Left ventricle myocardium inferior (tissue), 1 donor: Measurements from ENCODE around the gene RPL36AL. TPM values are rescaled to one million over a fixed set of nuclear protein-coding genes. Genes with fewer than 3 reads are reported as not detected.
A peak's percentile ranks its signal among the peaks of the same experiment; 100 is the strongest.
"Not testable (repeated sequence)": the region's sequence is repeated elsewhere in the genome, so short reads cannot be mapped to it uniquely, and the experiment has no call there.

Source experiments
- DNase-seq: peaks from one replicate; pipeline ENCODE4 v3.0.0-alpha.2; 2020
- H3K27ac ChIP-seq: fragments of 200-600 bp; replicated peaks from 2 replicates; pipeline ENCODE4 v1.8.0; 2021
- H3K27me3 ChIP-seq: fragments of 200-600 bp; 2 replicates; pipeline ENCODE4 v1.8.0; 2021; ENCODE audit warnings: low read depth
- H3K36me3 ChIP-seq: fragments of 200-600 bp; 2 replicates; pipeline ENCODE4 v1.8.0; 2021
- H3K4me1 ChIP-seq: fragments of 200-600 bp; 2 replicates; pipeline ENCODE4 v1.8.0; 2021
- H3K4me3 ChIP-seq: fragments of 200-600 bp; 2 replicates; pipeline ENCODE4 v1.8.0; 2021; ENCODE audit warnings: mild to moderate bottlenecking, moderate library complexity
- H3K9me3 ChIP-seq: fragments of 200-600 bp; replicated peaks from 2 replicates; pipeline ENCODE4 v1.8.0; 2021
- intact Hi-C: fragments of 100-400 bp; cut with micrococcal nuclease; formaldehyde crosslinking; loops from one replicate; pipeline ENCODE4 v1.11.0; 2022
- total RNA-seq: library from RNA; stranded (reverse); fragmentation: NEBNext Ultra II Directional; extraction: Animal tissue kit (Norgen Biotek cat#: 25700); gene quantifications from one replicate; pipeline ENCODE4 v1.2.1, GENCODE V29; 2021
- TF ChIP-seq, protein P1 (sequence below): fragments of 200-600 bp; IDR thresholded peaks from 2 replicates; pipeline ENCODE4 v1.8.0; 2021; ENCODE audit warnings: antibody characterized with exemption, mild to moderate bottlenecking, borderline replicate concordance
- donor health status: DM: no; HTN: yes; CAD: no; lungs with severe emphysema.

The RPL36AL gene
- total RNA-seq, 1 donor from 2014 or later = 141 TPM

DNA sequence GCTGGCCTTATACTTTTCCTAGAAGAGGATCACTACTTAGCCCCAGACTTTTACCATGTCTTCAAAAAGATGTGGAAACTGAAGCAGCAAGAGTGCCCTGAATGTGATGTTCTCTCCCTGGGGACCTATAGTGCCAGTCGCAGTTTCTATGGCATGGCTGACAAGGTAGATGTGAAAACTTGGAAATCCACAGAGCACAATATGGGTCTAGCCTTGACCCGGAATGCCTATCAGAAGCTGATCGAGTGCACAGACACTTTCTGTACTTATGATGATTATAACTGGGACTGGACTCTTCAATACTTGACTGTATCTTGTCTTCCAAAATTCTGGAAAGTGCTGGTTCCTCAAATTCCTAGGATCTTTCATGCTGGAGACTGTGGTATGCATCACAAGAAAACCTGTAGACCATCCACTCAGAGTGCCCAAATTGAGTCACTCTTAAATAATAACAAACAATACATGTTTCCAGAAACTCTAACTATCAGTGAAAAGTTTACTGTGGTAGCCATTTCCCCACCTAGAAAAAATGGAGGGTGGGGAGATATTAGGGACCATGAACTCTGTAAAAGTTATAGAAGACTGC lies 1.7 kb upstream of the RPL36AL start:
- TF ChIP-seq, protein P1, sequence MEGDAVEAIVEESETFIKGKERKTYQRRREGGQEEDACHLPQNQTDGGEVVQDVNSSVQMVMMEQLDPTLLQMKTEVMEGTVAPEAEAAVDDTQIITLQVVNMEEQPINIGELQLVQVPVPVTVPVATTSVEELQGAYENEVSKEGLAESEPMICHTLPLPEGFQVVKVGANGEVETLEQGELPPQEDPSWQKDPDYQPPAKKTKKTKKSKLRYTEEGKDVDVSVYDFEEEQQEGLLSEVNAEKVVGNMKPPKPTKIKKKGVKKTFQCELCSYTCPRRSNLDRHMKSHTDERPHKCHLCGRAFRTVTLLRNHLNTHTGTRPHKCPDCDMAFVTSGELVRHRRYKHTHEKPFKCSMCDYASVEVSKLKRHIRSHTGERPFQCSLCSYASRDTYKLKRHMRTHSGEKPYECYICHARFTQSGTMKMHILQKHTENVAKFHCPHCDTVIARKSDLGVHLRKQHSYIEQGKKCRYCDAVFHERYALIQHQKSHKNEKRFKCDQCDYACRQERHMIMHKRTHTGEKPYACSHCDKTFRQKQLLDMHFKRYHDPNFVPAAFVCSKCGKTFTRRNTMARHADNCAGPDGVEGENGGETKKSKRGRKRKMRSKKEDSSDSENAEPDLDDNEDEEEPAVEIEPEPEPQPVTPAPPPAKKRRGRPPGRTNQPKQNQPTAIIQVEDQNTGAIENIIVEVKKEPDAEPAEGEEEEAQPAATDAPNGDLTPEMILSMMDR = no peak
- Histone ChIP-seq H3K27me3 (no peaks in the 10 kb centered on the region), H3K9me3 (no peaks in the 10 kb centered on the region), H3K36me3 (peaks cover 34% of the 10 kb centered on the region), H3K4me3 (peak overlapping the region; percentile 84), H3K4me1 (peaks cover 60% of the 10 kb centered on the region), H3K27ac (no peak overlapping the region)
- intact Hi-C loops = no loop called here
- no peak for DNase-seq

DNA sequence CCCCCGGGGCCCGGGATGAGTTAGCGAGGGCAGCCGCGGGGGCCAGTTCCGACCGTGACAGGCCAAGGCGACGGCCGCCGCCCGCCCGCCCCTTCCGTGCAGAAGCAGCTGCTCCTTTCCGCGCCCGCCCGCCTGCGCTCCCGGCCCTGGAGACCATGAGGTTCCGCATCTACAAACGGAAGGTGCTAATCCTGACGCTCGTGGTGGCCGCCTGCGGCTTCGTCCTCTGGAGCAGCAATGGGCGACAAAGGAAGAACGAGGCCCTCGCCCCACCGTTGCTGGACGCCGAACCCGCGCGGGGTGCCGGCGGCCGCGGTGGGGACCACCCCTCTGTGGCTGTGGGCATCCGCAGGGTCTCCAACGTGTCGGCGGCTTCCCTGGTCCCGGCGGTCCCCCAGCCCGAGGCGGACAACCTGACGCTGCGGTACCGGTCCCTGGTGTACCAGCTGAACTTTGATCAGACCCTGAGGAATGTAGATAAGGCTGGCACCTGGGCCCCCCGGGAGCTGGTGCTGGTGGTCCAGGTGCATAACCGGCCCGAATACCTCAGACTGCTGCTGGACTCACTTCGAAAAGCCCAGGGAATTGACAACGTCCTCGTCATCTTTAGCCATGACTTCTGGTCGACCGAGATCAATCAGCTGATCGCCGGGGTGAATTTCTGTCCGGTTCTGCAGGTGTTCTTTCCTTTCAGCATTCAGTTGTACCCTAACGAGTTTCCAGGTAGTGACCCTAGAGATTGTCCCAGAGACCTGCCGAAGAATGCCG lies 872 bp upstream of the RPL36AL start:
- Histone ChIP-seq H3K4me3 (peak overlapping the region; percentile 84), H3K36me3 (peaks cover 26% of the 10 kb centered on the region), H3K27ac (peak overlapping the region; percentile 95), H3K27me3 (no peaks in the 10 kb centered on the region), H3K9me3 (no peaks in the 10 kb centered on the region), H3K4me1 (peaks cover 60% of the 10 kb centered on the region)
- peak; percentile 71 for DNase-seq
- TF ChIP-seq, protein P1 = no peak
- intact Hi-C loops = loop anchor here (2.0 kb wide), 1 partner anchor 34 kb away; the partner anchor contains the start of gene RPS29

DNA sequence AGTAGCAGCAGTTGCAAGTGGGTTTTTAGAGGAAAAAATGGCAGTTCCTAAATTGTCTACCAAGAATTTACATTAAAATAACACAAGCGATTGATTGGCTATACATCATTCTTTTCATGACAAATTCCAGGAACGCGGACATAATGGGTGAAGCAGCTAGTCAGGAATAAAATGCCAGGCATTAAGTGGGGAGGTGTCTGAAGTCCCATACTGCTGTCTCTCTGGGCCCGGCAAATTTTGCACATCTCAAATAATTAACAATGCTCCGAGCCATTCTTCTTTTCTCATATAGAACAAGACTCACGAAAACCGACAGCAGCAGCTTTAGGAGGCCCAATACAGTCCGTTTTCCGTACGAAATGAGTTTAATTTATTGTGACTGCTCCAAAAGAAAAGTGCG lies 696 bp downstream of the RPL36AL start:
- H3K27me3 ChIP-seq = no peaks in the 10 kb centered on the region
- TF ChIP-seq, protein P1 = no peak
- peaks cover 60% of the 10 kb centered on the region for H3K4me1 ChIP-seq
- peaks cover 22% of the 10 kb centered on the region for H3K36me3 ChIP-seq
- H3K4me3 ChIP-seq = peak overlapping the region; percentile 84
- H3K27ac ChIP-seq = peak overlapping the region; percentile 95
- intact Hi-C loops = loop anchor here (2.0 kb wide), 1 partner anchor 33 kb away; the partner anchor contains the start of gene RPS29
- H3K9me3 ChIP-seq = no peaks in the 10 kb centered on the region
- DNase-seq = no peak

DNA sequence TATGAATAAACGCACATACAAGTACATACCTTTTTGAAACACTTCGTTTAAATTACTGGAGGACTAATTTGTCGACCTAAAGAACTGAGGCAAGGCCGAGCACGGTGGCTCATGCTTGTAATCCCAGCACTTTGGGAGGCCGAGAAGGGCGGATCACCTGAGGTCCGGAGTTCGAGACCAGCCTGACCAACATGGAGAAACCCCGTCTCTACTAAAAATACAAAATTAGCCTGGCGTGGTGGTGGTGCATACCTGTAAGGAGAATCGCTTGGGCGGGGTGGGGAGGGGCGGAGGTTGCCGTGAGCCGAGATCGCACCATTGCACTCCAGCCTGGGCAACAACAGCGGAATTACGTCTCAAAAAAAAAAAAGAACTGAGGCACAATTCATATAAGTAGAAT lies 1.2 kb downstream of the RPL36AL start:
- intact Hi-C loops, H3K9me3 ChIP-seq, DNase-seq, H3K27me3 ChIP-seq: not testable (repeated sequence)
- Histone ChIP-seq H3K27ac (peak overlapping the region; percentile 95), H3K4me1 (peaks cover 60% of the 10 kb centered on the region), H3K36me3 (peaks cover 22% of the 10 kb centered on the region), H3K4me3 (peak overlapping the region; percentile 84)

DNA sequence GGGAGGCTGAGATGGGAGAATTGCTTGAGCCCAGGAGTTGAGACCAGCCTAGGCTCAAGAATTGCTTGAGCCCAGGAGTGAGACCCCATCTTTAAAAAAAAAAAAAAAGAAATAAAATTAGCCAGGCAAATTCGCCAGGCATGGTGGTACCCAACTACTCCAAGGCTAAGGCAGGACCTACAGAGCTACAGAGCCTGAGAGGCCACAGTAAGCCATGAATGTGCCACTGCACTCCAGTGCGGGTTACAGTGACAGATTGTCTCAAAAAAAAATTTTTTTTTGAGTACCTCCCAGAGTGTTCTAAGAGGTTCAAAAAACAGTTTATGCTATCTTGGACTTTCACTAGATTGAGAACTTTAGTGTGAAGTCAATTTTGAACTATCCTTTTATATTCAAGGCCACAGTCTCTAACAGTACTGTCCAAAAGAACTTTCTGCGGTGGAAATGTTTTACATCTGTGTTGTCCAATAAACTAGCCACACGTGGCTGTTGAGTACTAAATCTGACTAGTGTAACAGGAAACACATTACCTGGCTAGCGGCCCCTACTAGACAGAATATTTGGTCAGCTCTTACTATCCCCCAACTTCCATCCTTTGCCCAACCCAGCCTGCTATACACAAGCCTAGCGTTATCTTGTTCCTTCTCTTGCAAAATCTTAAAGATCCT lies 2.4 kb downstream of the RPL36AL start:
- H3K27me3 ChIP-seq = no peaks in the 10 kb centered on the region
- no peak overlapping the region for H3K4me3 ChIP-seq
- peaks cover 47% of the 10 kb centered on the region for H3K4me1 ChIP-seq
- no peak overlapping the region for H3K27ac ChIP-seq
- intact Hi-C loops = no loop called here
- H3K9me3 ChIP-seq = no peaks in the 10 kb centered on the region
- TF ChIP-seq, protein P1 = no peak
- peaks cover 22% of the 10 kb centered on the region for H3K36me3 ChIP-seq
- no peak for DNase-seq
